ENCODE measurements around the gene GRID1.

GRID1 gene

GRCh38 chr10:86163522-86164173 lies 202.9 kb downstream of the GRID1 start:
- Histone ChIP-seq H3K9ac (ENCODE audit: low read length) (no peak overlapping the region), H4K20me1 (ENCODE audit: insufficient read depth, low read length) (no peaks in the 10 kb centered on the region), H3K27me3 (ENCODE audit: insufficient read depth, low read length) (no peaks in the 10 kb centered on the region), H3K9me3 (ENCODE audit: low read length) (no peaks in the 10 kb centered on the region), H2AFZ (ENCODE audit: low read length) (no peak overlapping the region), H3K79me2 (ENCODE audit: insufficient read depth, low read length) (no peaks in the 10 kb centered on the region), H3K9me2 (ENCODE audit: low read depth, low read length) (no peaks in the 10 kb centered on the region), H3K27ac (ENCODE audit: low read depth, low read length, poor library complexity, severe bottlenecking) (no peak overlapping the region), H3K4me2 (ENCODE audit: low read length) (no peak overlapping the region), H3K4me3 (ENCODE audit: low read depth, low read length, poor library complexity, severe bottlenecking) (no peak overlapping the region), H3K36me3 (ENCODE audit: insufficient read depth, low read length) (no peaks in the 10 kb centered on the region), H3K4me1 (ENCODE audit: insufficient read depth, low read length, severe bottlenecking) (no peaks in the 10 kb centered on the region), H3F3A (ENCODE audit: insufficient read depth, low read length) (no peaks in the 10 kb centered on the region)
- TF ChIP-seq EZH2 (IDR thresholded peaks at IDR 0.05; ENCODE audit: borderline replicate concordance, low read length) (no peak), CTCF (IDR thresholded peaks at IDR 0.05; ENCODE audit: low read length) (no peak)

DNA sequence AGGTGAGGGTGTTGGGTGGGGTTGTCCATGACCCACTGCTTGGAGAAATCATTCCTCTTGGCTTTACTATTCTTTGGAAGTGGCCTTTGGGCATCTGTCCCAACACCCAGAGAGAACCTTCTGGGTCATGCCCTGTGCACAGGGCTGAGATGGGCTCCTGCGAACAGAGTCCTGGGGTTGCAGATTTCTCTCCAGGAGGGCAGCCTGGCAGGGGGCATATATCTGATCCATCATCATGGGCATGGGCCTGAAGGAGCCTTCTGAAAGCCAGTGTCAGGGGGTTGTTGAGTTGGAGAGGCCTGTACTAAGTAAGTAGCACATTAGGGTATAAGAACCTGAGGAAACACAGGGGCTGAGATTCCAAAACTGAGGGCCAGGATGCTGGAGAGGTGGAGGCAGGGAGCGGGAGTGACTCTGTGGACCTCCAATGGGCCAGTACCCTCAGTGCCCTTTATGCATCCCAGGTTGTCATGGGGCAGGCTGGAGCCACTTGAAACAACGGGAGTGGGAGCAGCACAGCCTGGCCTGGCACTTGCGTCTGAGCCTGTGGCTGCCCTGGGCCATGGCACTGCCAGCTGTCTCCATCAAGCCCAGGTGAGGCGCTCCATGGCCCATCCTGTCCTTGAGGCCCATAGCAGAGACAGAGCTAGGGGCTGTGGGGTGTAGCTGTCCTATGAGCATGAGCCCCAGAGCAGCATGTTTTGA lies 203.7 kb downstream of the GRID1 start:
- H3K9me2 ChIP-seq (ENCODE audit: low read depth, low read length) = no peaks in the 10 kb centered on the region
- no peak overlapping the region for H3K4me3 ChIP-seq (ENCODE audit: low read depth, low read length, poor library complexity, severe bottlenecking)
- H3K36me3 ChIP-seq (ENCODE audit: insufficient read depth, low read length) = no peaks in the 10 kb centered on the region
- H3K4me2 ChIP-seq (ENCODE audit: low read length) = no peak overlapping the region
- no peaks in the 10 kb centered on the region for H3K79me2 ChIP-seq (ENCODE audit: insufficient read depth, low read length)
- H3K4me1 ChIP-seq (ENCODE audit: insufficient read depth, low read length, severe bottlenecking) = no peaks in the 10 kb centered on the region
- no peak overlapping the region for H2AFZ ChIP-seq (ENCODE audit: low read length)
- H3K27ac ChIP-seq (ENCODE audit: low read depth, low read length, poor library complexity, severe bottlenecking) = no peak overlapping the region
- H3F3A ChIP-seq (ENCODE audit: insufficient read depth, low read length) = no peaks in the 10 kb centered on the region
- H3K9ac ChIP-seq (ENCODE audit: low read length) = no peak overlapping the region
- TF ChIP-seq EZH2 (IDR thresholded peaks at IDR 0.05; ENCODE audit: borderline replicate concordance, low read length) = no peak
- TF ChIP-seq CTCF (IDR thresholded peaks at IDR 0.05; ENCODE audit: low read length) = no peak
- no peaks in the 10 kb centered on the region for H3K27me3 ChIP-seq (ENCODE audit: insufficient read depth, low read length)
- H3K9me3 ChIP-seq (ENCODE audit: low read length) = no peaks in the 10 kb centered on the region
- no peaks in the 10 kb centered on the region for H4K20me1 ChIP-seq (ENCODE audit: insufficient read depth, low read length)

- H3K27me3 ChIP-seq (ENCODE audit: insufficient read depth, low read length) = no peaks in the 10 kb centered on the region
- no peaks in the 10 kb centered on the region for H4K20me1 ChIP-seq (ENCODE audit: insufficient read depth, low read length)
- no peak overlapping the region for H3K27ac ChIP-seq (ENCODE audit: low read depth, low read length, poor library complexity, severe bottlenecking)
- H3K4me1 ChIP-seq (ENCODE audit: insufficient read depth, low read length, severe bottlenecking) = no peaks in the 10 kb centered on the region
- no peaks in the 10 kb centered on the region for H3K9me2 ChIP-seq (ENCODE audit: low read depth, low read length)
- no peaks in the 10 kb centered on the region for H3K79me2 ChIP-seq (ENCODE audit: insufficient read depth, low read length)
- no peak overlapping the region for H3K4me2 ChIP-seq (ENCODE audit: low read length)
- no peaks in the 10 kb centered on the region for H3F3A ChIP-seq (ENCODE audit: insufficient read depth, low read length)
- H3K4me3 ChIP-seq (ENCODE audit: low read depth, low read length, poor library complexity, severe bottlenecking) = no peak overlapping the region
- no peaks in the 10 kb centered on the region for H3K36me3 ChIP-seq (ENCODE audit: insufficient read depth, low read length)
- no peak overlapping the region for H2AFZ ChIP-seq (ENCODE audit: low read length)
- H3K9me3 ChIP-seq (ENCODE audit: low read length) = no peaks in the 10 kb centered on the region
- no peak overlapping the region for H3K9ac ChIP-seq (ENCODE audit: low read length)
- TF ChIP-seq EZH2 (IDR thresholded peaks at IDR 0.05; ENCODE audit: borderline replicate concordance, low read length) (no peak), CTCF (IDR thresholded peaks at IDR 0.05; ENCODE audit: low read length) (no peak)
Measured at GRCh38 chr10:86162036-86162435, 204.6 kb downstream of the GRID1 start.
